Keratinocyte (primary cell): ENCODE measurements around the gene SAPCD1. TPM values are rescaled to one million over a fixed set of nuclear protein-coding genes. Genes with fewer than 3 reads are reported as not detected.

Experiments
- DNase-seq: peaks from one replicate; pipeline ENCODE4 v3.0.0-alpha.2; 2011; ENCODE audit warnings: low read depth, missing footprints, low spot score
- FAIRE-seq: peaks from 2 replicates; lab custom pipeline; 2011; peaks lifted over from hg19 to GRCh38; lab: Jason Lieb, UNC
- H2AFZ ChIP-seq: 2 replicates; pipeline ENCODE4 v1.6.0; 2012; ENCODE audit warnings: low read length, control low read depth, inconsistent platforms; ENCODE audit not compliant: control insufficient read depth
- H3K27ac ChIP-seq: 2 replicates; pipeline ENCODE4 v1.5.1; 2011; ENCODE audit warnings: low read length; ENCODE audit not compliant: control insufficient read depth, insufficient read depth
- H3K27me3 ChIP-seq: 3 replicates; pipeline ENCODE4 v1.6.0; 2011; ENCODE audit warnings: low read length; ENCODE audit not compliant: control insufficient read depth, insufficient read depth; ENCODE audit errors: extremely low read depth
- H3K36me3 ChIP-seq, 2 experiments: 2 replicates in 1 of 2; 3 replicates in 1 of 2; pipeline ENCODE4 v1.5.1; 2011; ENCODE audit warnings: low read length in 2 of 2, mild to moderate bottlenecking in 1 of 2; ENCODE audit not compliant: control insufficient read depth in 2 of 2, insufficient read depth in 2 of 2; ENCODE audit errors: extremely low read depth in 1 of 2
- H3K4me1 ChIP-seq: 3 replicates; pipeline ENCODE4 v1.5.1; 2011; ENCODE audit warnings: low read length; ENCODE audit not compliant: control insufficient read depth, insufficient read depth; ENCODE audit errors: extremely low read depth
- H3K4me2 ChIP-seq: 3 replicates; pipeline ENCODE4 v1.6.0; 2011; ENCODE audit warnings: low read depth, low read length; ENCODE audit not compliant: control insufficient read depth, insufficient read depth; ENCODE audit errors: extremely low read depth
- H3K4me3 ChIP-seq, 3 experiments: fragments of 200-600 bp in 1 of 3; sonication (generic) in 1 of 3; 2 replicates in 2 of 3; 3 replicates in 1 of 3; pipeline ENCODE4 v1.5.1; 2011 to 2016; ENCODE audit warnings: low read length in 3 of 3, mild to moderate bottlenecking in 3 of 3, control low read depth in 2 of 3, inconsistent platforms in 1 of 3, low read depth in 1 of 3, mixed read lengths in 1 of 3, mixed run types in 1 of 3, moderate library complexity in 1 of 3; ENCODE audit not compliant: control insufficient read depth in 2 of 3, insufficient read depth in 2 of 3; ENCODE audit errors: extremely low read depth in 1 of 3
- H3K79me2 ChIP-seq: 2 replicates; pipeline ENCODE4 v1.6.0; 2012; ENCODE audit warnings: low read length; ENCODE audit not compliant: control insufficient read depth, insufficient read depth
- H3K9ac ChIP-seq: 3 replicates; pipeline ENCODE4 v1.6.0; 2011; ENCODE audit warnings: low read length; ENCODE audit not compliant: control insufficient read depth, insufficient read depth; ENCODE audit errors: extremely low read depth
- H3K9me1 ChIP-seq: 3 replicates; pipeline ENCODE4 v1.6.0; 2011; ENCODE audit warnings: low read length; ENCODE audit not compliant: control insufficient read depth, insufficient read depth; ENCODE audit errors: extremely low read depth
- H3K9me3 ChIP-seq: 2 replicates; pipeline ENCODE4 v1.5.1; 2012; ENCODE audit warnings: low read depth, low read length; ENCODE audit not compliant: control insufficient read depth
- H4K20me1 ChIP-seq: 3 replicates; pipeline ENCODE4 v1.6.0; 2011; ENCODE audit warnings: low read length; ENCODE audit not compliant: control insufficient read depth, insufficient read depth; ENCODE audit errors: extremely low read depth
- EZH2 ChIP-seq: IDR thresholded peaks from one replicate; pipeline ENCODE4 v1.6.1; 2012; ENCODE audit warnings: inconsistent platforms, mild to moderate bottlenecking, low read length, moderate library complexity
- dilution Hi-C: fragments of 300-500 bp; cut with MboI; formaldehyde crosslinking; loops from one replicate; pipeline ENCODE4 v1.7.0; 2020; ENCODE audit warnings: low sequenced_read_pairs; ENCODE audit not compliant: extremely low pct_ligation_motif_present
- polyA plus RNA-seq, 5 experiments: library from polyadenylated mRNA; depleted of rRNA in 3 of 5; stranded (reverse) in 3 of 5; stranded (forward) in 1 of 5; unstranded in 1 of 5; fragments of >200 nt; gene quantifications; 1 replicate in 1 of 5; 2 replicates in 3 of 5; 3 replicates in 1 of 5; pipeline versions ENCODE4 v1.2.1 to v1.2.3, GENCODE V29; 2011 to 2012; ENCODE audit warnings: missing spikeins in 2 of 5, low read depth in 1 of 5, low replicate concordance in 1 of 5
- TF ChIP-seq, protein P1 (sequence below), 3 experiments: IDR thresholded peaks in 1 of 3; conservative IDR thresholded peaks in 1 of 3; optimal IDR thresholded peaks in 1 of 3; 2 replicates in 2 of 3; 3 replicates in 1 of 3; pipeline versions ENCODE3 to v1.5.1; 2011; ENCODE audit warnings: low read length in 3 of 3, mild to moderate bottlenecking in 3 of 3, moderate library complexity in 2 of 3, control low read depth in 1 of 3, inconsistent platforms in 1 of 3; ENCODE audit not compliant: insufficient read depth in 2 of 3; ENCODE audit errors: extremely low read depth in 1 of 3

The SAPCD1 gene
- polyA plus RNA-seq, 1 donor (not counting 4 experiments of a cell fraction or from before 2014, with no cell fraction given), result 2.1 TPM

DNA sequence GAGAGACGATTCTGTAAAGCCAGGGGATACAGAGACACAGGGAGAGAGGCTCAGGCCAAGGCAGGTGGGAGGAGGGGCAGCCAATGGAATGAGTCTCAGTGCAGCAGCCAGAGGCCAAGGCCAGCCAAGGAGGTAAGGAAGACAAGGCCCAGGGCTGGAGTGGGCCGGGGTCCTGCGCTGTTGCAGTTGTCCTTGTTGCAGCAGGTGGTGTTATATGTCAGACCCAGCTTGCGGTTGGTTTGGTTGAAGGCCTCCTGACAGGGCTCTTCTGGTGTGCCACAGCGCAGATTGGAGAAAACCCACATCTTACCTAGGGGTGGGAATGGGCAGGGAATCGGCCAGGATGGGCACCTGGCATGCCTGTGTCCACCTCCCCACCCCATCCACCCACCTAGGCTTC, 43.5 kb upstream of the SAPCD1 start:
- DNase-seq, result no peak
- Histone ChIP-seq H4K20me1 (no peaks in the 10 kb centered on the region), H3K4me2 (peak overlapping the region; percentile 77), H3K27me3 (no peaks in the 10 kb centered on the region), H3K79me2 (no peaks in the 10 kb centered on the region), H3K4me3 (peak overlapping the region in 1 of 3 experiments; percentile 49), H3K9ac (no peak overlapping the region), H3K9me3 (no peaks in the 10 kb centered on the region), H3K36me3 (peaks cover 0 to 4% of the 10 kb centered on the region in 2 experiments), H3K9me1 (peaks cover 5% of the 10 kb centered on the region), H3K4me1 (peaks cover 31% of the 10 kb centered on the region), H3K27ac (peak overlapping the region; percentile 66), H2AFZ (no peak overlapping the region)
- TF ChIP-seq, protein P1, sequence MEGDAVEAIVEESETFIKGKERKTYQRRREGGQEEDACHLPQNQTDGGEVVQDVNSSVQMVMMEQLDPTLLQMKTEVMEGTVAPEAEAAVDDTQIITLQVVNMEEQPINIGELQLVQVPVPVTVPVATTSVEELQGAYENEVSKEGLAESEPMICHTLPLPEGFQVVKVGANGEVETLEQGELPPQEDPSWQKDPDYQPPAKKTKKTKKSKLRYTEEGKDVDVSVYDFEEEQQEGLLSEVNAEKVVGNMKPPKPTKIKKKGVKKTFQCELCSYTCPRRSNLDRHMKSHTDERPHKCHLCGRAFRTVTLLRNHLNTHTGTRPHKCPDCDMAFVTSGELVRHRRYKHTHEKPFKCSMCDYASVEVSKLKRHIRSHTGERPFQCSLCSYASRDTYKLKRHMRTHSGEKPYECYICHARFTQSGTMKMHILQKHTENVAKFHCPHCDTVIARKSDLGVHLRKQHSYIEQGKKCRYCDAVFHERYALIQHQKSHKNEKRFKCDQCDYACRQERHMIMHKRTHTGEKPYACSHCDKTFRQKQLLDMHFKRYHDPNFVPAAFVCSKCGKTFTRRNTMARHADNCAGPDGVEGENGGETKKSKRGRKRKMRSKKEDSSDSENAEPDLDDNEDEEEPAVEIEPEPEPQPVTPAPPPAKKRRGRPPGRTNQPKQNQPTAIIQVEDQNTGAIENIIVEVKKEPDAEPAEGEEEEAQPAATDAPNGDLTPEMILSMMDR (optimal IDR thresholded peaks at IDR 0.05 in 1 of 3, IDR thresholded peaks at IDR 0.05 in 1 of 3, conservative IDR thresholded peaks at IDR 0.05 in 1 of 3; ENCODE audit: extremely low read depth in 1 of 3, insufficient read depth in 2 of 3, low read length in 3 of 3), result no peak
- no peak for TF ChIP-seq EZH2
- no peak for FAIRE-seq
- dilution Hi-C loops, result no loop called here

DNA sequence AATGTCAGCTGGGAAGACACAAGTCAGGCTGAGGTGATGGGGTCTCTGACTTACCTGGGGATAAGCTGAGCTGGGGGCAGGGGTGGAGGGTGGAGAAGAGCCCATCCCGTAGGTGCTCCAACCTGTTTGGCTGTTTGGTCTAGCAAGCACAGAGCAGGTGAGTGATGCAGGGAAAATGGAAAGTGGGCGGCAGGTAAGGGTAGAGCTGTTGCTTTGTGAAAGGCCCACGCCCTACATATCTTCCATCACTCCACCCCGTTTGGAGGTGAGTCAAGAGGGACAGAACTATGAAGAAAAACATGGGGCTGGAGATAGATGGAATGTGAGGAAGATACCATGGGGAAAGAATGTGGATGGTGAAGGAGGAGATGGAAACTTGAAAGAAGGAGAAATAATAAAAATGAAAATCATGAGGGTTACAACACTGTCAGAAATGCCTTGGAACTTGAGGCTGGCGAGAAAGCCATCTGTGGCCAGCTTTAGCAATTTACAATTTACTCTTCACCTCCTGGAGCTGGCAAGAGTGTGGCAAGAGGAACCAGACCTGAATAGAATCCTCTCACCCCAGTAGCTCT, 42.2 kb upstream of the SAPCD1 start:
- H3K9ac ChIP-seq, result no peak overlapping the region
- peak overlapping the region in 1 of 3 experiments; percentile 13 for H3K4me3 ChIP-seq
- DNase-seq, result no peak
- H4K20me1 ChIP-seq, result no peaks in the 10 kb centered on the region
- H2AFZ ChIP-seq, result peak overlapping the region; percentile 22
- no peak overlapping the region for H3K27ac ChIP-seq
- H3K27me3 ChIP-seq, result no peaks in the 10 kb centered on the region
- no peaks in the 10 kb centered on the region for H3K79me2 ChIP-seq
- peaks cover 0 to 4% of the 10 kb centered on the region in 2 experiments for H3K36me3 ChIP-seq
- peak overlapping the region; percentile 6 for H3K4me2 ChIP-seq
- H3K4me1 ChIP-seq, result peaks cover 31% of the 10 kb centered on the region
- H3K9me3 ChIP-seq, result no peaks in the 10 kb centered on the region
- TF ChIP-seq, protein P1 (optimal IDR thresholded peaks at IDR 0.05 in 1 of 3, IDR thresholded peaks at IDR 0.05 in 1 of 3, conservative IDR thresholded peaks at IDR 0.05 in 1 of 3; ENCODE audit: extremely low read depth in 1 of 3, insufficient read depth in 2 of 3, low read length in 3 of 3), result no peak
- no peak for TF ChIP-seq EZH2
- peaks cover 5% of the 10 kb centered on the region for H3K9me1 ChIP-seq
- FAIRE-seq, result peak; percentile 23
- dilution Hi-C loops, result no loop called here
